HG02884 (cell line): Measurements from ENCODE around the gene DTD1.

Experiments used
- ATAC-seq: cut with Tn5 transposase; IDR thresholded peaks from one replicate; pipeline ENCODE4 v1.9.1; 2021; ENCODE audit warnings: mild to moderate bottlenecking, moderate library complexity; ENCODE audit not compliant: unreplicated experiment

The DTD1 gene

GRCh38 chr20:18614244-18614643 lies 26.4 kb downstream of the DTD1 start:
- no peak for ATAC-seq

- ATAC-seq, result no peak
Observed at GRCh38 chr20:18615020-18615650, 27.3 kb downstream of the DTD1 start.

DNA sequence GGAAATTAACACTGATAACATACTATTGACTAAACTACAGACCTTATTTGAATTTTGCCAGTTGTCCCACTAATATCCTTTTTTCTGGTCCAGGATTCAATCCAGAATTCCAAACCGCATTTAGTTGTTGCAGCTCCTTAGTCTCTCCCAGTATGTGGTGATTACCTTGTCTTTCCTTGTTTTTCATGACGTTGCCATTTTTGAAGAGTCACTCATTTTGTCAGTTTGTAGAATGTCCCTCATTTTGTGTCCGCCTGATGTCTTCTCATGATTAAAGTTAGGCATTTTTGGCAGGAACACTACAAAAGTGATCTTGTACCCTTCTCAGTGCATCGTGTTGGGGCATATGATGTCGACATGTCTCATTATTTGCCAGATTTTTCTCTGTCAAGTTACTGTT lies 33.1 kb downstream of the DTD1 start:
- ATAC-seq, result no peak

- ATAC-seq, result no peak
Observed at GRCh38 chr20:18623156-18623910, 35.5 kb downstream of the DTD1 start.

DNA sequence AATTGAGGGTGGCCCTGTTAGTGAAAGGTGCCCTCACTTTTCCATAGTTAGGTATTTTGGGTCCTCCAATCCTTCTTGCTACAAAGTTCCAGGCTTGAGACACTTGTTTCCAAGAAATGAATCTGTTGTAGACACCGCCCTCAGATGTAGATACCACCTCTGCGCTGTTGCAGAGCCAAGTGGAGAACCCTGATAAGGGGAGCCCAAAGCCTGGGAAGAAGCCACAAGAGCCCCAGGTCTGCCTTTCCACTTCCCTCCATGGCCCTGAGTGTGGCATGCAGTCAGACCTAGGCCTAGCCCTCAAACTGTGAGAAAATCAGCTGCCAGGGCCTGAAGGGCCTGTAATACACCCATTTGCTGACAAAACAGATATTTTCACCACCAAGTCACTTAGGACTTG lies 37.1 kb downstream of the DTD1 start:
- ATAC-seq, result no peak

GRCh38 chr20:18625907-18626655 lies 38.2 kb downstream of the DTD1 start:
- no peak for ATAC-seq

GRCh38 chr20:18628330-18628920 lies 40.6 kb downstream of the DTD1 start:
- ATAC-seq, result no peak

DNA sequence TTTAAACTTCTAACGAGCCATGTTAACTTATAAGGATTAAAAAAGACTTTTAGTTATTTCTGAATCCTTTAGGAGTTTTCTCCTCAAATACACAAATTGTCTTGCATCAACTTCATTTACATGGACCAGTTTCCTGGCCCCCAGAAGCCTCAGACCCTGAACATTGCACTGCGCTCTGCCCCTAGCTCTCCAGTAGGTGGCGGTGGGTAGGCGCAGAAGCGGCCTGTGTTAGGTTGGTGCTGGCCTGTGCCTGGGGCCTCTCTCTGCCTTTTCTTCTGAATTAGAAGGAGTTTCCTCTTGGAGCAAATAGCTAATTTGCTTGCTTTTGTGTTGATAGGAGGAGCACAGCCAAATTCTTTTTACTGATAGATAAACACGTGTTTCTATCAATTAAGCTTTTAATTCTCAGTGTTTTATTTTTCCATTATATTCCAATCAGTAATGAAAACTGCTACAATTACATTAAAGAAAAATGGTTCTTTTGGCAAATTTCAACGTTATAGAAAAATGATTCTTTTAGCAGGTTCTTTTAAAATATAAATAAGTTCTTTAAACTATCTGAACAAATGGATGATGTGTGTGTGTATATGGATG lies 44.4 kb downstream of the DTD1 start:
- peak; percentile 88 for ATAC-seq

GRCh38 chr20:18633411-18633810 lies 45.6 kb downstream of the DTD1 start:
- ATAC-seq, result no peak

GRCh38 chr20:18634501-18634900 lies 46.6 kb downstream of the DTD1 start:
- ATAC-seq, result no peak

- ATAC-seq, result no peak
Observed at GRCh38 chr20:18635380-18635779, 47.5 kb downstream of the DTD1 start.

- ATAC-seq, result no peak
Observed at GRCh38 chr20:18637224-18637623, 49.4 kb downstream of the DTD1 start.

- ATAC-seq, result no peak
Observed at GRCh38 chr20:18638768-18639167, 50.9 kb downstream of the DTD1 start.

GRCh38 chr20:18639501-18639979 lies 51.7 kb downstream of the DTD1 start:
- ATAC-seq, result no peak

DNA sequence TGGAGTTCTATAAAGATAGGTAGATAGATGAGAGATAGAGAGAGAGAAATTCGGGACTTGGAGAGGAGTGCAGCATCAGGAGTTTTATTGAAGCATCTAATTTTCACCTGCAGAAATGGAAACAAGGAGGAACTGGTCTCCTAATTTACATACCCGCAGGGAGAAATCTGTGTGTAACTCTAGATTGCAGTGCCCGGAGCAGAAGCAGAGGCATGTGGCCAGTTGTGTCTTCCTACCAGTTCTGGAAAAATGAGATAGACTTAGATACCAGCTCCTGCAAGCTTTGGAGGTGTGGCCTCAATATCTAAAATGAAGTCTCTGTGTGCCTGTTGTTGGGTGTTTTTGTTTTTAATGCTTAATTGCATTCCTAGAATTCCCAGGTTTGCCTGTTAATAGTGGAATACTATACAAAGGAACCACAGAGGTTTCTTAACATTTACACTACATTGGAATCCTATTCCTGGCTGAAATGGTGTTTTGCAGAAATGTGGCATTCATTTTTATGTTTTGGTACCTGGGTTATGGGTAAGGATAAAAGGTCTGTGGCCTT lies 57.4 kb downstream of the DTD1 start:
- no peak for ATAC-seq

DNA sequence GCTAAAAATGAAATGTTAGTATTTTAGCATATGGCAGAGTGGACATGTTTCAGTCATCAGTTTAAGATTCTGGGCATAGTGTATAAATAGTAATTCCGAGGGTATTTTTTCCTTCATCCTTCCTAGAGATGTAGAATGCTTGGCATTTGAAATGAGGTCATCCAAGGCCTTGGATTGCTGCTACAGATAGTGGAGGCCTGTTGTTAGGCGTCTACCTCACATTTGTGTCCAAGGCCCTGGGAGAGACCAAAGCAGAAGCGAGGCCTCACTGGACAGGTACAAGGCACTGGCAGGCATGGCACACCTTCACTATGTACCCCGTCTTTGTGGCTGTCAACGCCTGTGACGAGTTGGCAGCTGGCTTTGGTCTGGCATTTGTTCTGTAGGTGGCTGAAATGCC lies 58.0 kb downstream of the DTD1 start:
- no peak for ATAC-seq

GRCh38 chr20:18647777-18648176 lies 59.9 kb downstream of the DTD1 start:
- ATAC-seq, result no peak

- no peak for ATAC-seq
Observed at GRCh38 chr20:18650224-18650623, 62.4 kb downstream of the DTD1 start.

DNA sequence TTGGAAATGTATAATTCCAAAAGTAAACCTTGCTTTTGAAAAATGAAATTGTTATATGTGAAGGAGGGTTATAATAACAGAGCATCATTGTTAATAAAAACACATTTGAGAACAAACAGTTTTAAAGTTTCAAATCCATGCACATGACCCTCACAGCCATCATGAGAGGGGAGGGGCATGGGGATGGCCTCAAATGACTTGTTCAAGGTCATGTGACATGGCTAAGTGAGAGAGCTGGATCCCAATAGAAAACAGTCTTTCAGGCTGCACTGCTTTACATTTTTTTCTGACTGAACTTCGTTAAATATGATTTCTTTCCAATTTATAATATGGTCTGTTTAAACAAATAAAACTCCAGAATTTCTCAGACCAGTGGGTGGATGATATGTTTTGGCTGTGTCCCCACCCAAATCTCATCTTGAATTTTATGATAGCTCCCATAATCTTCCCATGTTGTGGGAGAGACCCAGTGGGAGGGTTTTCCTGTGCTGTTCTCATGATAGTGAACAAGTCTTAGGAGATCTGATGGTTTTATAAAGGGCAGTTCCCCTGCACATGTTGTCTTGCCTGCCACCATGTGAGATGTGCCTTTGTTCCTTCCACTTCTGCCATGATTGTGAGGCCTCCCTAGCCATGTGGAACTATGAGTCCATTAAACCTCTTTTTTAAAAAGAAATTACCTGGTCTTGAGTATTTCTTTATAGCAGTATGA lies 66.0 kb downstream of the DTD1 start:
- ATAC-seq, result no peak

- ATAC-seq, result no peak
Observed at GRCh38 chr20:18654448-18654773, 66.6 kb downstream of the DTD1 start.
